ENCODE measurements around the gene CNPY3. TPM values are rescaled to one million over a fixed set of nuclear protein-coding genes. Genes with fewer than 3 reads are reported as not detected.

CNPY3 gene
- total and polyA plus RNA-seq, 2 of the 13 experiments (the other 11 are each of a cell fraction or from before 2014, with no cell fraction given) = 42.3 to 60.2 TPM

DNA sequence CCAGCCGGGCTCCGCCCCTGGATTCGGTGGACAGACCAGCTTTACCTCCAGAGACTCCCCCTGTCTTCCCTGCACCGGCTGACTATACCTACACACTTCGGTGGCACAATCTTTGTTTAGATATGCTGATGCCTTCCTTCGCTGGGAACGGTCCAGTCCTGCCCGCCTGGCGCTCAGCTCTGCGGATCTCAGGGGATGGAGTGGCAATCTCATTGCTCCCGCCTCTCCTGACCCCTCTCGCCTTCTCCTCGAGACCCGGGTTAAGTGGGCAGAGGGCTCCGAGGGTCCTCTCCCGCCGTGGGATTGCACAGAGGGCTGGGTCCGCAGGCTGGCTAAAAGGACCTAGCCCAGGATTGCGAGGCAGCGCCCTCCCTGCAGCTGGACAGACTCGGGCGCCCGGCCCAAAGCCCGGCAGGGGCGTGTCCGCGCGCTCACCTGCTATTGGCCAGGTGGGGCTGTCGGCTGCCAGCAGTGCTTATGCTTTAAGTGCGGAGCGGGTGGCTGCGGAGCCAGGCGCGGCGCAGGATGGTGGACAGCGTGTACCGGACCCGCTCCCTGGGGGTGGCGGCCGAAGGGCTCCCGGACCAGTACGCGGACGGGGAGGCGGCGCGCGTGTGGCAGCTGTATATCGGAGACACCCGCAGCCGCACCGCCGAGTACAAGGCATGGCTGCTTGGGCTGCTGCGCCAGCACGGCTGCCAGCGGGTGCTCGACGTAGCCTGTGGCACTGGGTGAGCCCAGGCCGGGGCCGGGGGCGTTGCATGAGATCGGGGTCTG lies 31.2 kb downstream of the CNPY3 start, which contains the start of gene GNMT (continued):
- TF ChIP-seq, protein P1, sequence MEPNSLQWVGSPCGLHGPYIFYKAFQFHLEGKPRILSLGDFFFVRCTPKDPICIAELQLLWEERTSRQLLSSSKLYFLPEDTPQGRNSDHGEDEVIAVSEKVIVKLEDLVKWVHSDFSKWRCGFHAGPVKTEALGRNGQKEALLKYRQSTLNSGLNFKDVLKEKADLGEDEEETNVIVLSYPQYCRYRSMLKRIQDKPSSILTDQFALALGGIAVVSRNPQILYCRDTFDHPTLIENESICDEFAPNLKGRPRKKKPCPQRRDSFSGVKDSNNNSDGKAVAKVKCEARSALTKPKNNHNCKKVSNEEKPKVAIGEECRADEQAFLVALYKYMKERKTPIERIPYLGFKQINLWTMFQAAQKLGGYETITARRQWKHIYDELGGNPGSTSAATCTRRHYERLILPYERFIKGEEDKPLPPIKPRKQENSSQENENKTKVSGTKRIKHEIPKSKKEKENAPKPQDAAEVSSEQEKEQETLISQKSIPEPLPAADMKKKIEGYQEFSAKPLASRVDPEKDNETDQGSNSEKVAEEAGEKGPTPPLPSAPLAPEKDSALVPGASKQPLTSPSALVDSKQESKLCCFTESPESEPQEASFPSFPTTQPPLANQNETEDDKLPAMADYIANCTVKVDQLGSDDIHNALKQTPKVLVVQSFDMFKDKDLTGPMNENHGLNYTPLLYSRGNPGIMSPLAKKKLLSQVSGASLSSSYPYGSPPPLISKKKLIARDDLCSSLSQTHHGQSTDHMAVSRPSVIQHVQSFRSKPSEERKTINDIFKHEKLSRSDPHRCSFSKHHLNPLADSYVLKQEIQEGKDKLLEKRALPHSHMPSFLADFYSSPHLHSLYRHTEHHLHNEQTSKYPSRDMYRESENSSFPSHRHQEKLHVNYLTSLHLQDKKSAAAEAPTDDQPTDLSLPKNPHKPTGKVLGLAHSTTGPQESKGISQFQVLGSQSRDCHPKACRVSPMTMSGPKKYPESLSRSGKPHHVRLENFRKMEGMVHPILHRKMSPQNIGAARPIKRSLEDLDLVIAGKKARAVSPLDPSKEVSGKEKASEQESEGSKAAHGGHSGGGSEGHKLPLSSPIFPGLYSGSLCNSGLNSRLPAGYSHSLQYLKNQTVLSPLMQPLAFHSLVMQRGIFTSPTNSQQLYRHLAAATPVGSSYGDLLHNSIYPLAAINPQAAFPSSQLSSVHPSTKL (CRISPR knock-in tag; IDR thresholded peaks at IDR 0.05) = peak; percentile 60; the same call in 1 of the 2 replicates
- TF ChIP-seq, protein P2, sequence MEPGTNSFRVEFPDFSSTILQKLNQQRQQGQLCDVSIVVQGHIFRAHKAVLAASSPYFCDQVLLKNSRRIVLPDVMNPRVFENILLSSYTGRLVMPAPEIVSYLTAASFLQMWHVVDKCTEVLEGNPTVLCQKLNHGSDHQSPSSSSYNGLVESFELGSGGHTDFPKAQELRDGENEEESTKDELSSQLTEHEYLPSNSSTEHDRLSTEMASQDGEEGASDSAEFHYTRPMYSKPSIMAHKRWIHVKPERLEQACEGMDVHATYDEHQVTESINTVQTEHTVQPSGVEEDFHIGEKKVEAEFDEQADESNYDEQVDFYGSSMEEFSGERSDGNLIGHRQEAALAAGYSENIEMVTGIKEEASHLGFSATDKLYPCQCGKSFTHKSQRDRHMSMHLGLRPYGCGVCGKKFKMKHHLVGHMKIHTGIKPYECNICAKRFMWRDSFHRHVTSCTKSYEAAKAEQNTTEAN (CRISPR knock-in tag; conservative IDR thresholded peaks at IDR 0.05) = peak; percentile 58
- TF ChIP-seq ZNF770 (CRISPR knock-in tag; IDR thresholded peaks at IDR 0.05) = peak; percentile 23; the same call in 1 of the 2 replicates
- no peak for TF ChIP-seq FOXP1 (IDR thresholded peaks at IDR 0.05)
- 0 out of 2 replicates have a peak, but pooled peaks have one; percentile 18 for TF ChIP-seq FOXP1 (CRISPR knock-in tag; IDR thresholded peaks at IDR 0.05)
- 0 out of 2 replicates have a peak, but pooled peaks have one; percentile 21 for TF ChIP-seq SMAD9 (CRISPR knock-in tag; IDR thresholded peaks at IDR 0.05)
- TF ChIP-seq YEATS2 (CRISPR knock-in tag; IDR thresholded peaks at IDR 0.05; ENCODE audit: borderline replicate concordance) = peak; percentile 54; the same call in 1 of the 2 replicates
- TF ChIP-seq, protein P3, sequence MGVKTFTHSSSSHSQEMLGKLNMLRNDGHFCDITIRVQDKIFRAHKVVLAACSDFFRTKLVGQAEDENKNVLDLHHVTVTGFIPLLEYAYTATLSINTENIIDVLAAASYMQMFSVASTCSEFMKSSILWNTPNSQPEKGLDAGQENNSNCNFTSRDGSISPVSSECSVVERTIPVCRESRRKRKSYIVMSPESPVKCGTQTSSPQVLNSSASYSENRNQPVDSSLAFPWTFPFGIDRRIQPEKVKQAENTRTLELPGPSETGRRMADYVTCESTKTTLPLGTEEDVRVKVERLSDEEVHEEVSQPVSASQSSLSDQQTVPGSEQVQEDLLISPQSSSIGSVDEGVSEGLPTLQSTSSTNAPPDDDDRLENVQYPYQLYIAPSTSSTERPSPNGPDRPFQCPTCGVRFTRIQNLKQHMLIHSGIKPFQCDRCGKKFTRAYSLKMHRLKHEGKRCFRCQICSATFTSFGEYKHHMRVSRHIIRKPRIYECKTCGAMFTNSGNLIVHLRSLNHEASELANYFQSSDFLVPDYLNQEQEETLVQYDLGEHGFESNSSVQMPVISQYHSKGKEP (CRISPR knock-in tag; IDR thresholded peaks at IDR 0.05) = no peak
- TF ChIP-seq FOXC1 (CRISPR knock-in tag; IDR thresholded peaks at IDR 0.05; ENCODE audit: borderline replicate concordance) = peak; percentile 86
- TF ChIP-seq, protein P4, sequence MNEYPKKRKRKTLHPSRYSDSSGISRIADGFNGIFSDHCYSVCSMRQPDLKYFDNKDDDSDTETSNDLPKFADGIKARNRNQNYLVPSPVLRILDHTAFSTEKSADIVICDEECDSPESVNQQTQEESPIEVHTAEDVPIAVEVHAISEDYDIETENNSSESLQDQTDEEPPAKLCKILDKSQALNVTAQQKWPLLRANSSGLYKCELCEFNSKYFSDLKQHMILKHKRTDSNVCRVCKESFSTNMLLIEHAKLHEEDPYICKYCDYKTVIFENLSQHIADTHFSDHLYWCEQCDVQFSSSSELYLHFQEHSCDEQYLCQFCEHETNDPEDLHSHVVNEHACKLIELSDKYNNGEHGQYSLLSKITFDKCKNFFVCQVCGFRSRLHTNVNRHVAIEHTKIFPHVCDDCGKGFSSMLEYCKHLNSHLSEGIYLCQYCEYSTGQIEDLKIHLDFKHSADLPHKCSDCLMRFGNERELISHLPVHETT (CRISPR knock-in tag; conservative IDR thresholded peaks at IDR 0.05) = 0 out of 2 replicates have a peak, but pooled peaks have one; percentile 38
- TF ChIP-seq ZNF777 (CRISPR knock-in tag; IDR thresholded peaks at IDR 0.05) = peak; percentile 96
- TF ChIP-seq ZNF790 (CRISPR knock-in tag; IDR thresholded peaks at IDR 0.05; ENCODE audit: borderline replicate concordance) = no peak
- TF ChIP-seq KMT2A (CRISPR knock-in tag; IDR thresholded peaks at IDR 0.05) = peak; percentile 89
- TF ChIP-seq ASH2L (IDR thresholded peaks at IDR 0.05; ENCODE audit: insufficient read length, low read depth, low read length) = peak; percentile 46
- TF ChIP-seq, protein P5, sequence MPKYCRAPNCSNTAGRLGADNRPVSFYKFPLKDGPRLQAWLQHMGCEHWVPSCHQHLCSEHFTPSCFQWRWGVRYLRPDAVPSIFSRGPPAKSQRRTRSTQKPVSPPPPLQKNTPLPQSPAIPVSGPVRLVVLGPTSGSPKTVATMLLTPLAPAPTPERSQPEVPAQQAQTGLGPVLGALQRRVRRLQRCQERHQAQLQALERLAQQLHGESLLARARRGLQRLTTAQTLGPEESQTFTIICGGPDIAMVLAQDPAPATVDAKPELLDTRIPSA (CRISPR knock-in tag; IDR thresholded peaks at IDR 0.05; ENCODE audit: borderline replicate concordance) = no peak; the same call in 1 of the 2 replicates
